ENCODE results near the gene DIS3L2. TPM values are rescaled to one million over a fixed set of nuclear protein-coding genes. Genes with fewer than 3 reads are reported as not detected.
"Not testable (repeated sequence)": the region's sequence is repeated elsewhere in the genome, so short reads cannot be mapped to it uniquely, and the experiment has no call there.

The DIS3L2 gene
- total and polyA plus RNA-seq, 5 donors from 2014 or later, result 10.9 to 76.9 (median 21.0) TPM

- H3K27me3 Mint-ChIP-seq, result peaks cover 8% of the 10 kb centered on the region
- Histone ChIP-seq H3K27ac (ENCODE audit: insufficient read depth, low read length, poor library complexity, severe bottlenecking) (no peak overlapping the region), H3K27me3 (ENCODE audit: control insufficient read depth, insufficient read depth, low read length) (no peaks in the 10 kb centered on the region), H3K9me3 (ENCODE audit: control insufficient read depth in 2 of 2, low read length in 2 of 2) (no peaks in the 10 kb centered on the region), H3K4me3 (ENCODE audit: low read depth, low read length) (no peak overlapping the region), H3K4me1 (ENCODE audit: control insufficient read depth, insufficient read depth, low read length, poor library complexity, severe bottlenecking) (peaks cover under 1% of the 10 kb centered on the region), H3K36me3 (ENCODE audit: control insufficient read depth, insufficient read depth, low read length) (no peaks in the 10 kb centered on the region)
- no peak overlapping the region for H3K27ac Mint-ChIP-seq
- H3K36me3 Mint-ChIP-seq, result no peaks in the 10 kb centered on the region
- no peak overlapping the region for H3K4me3 Mint-ChIP-seq
- DNase-seq (no peak), ATAC-seq (ENCODE audit: low read depth in 2 of 2) (no peak)
- no peaks in the 10 kb centered on the region for H3K9me3 Mint-ChIP-seq
- H3K4me1 Mint-ChIP-seq, result peaks cover 0 to 9% (median 2%) of the 10 kb centered on the region in 4 donors
Observed at GRCh38 chr2:232369126-232369951, 407.8 kb downstream of the DIS3L2 start.

DNA sequence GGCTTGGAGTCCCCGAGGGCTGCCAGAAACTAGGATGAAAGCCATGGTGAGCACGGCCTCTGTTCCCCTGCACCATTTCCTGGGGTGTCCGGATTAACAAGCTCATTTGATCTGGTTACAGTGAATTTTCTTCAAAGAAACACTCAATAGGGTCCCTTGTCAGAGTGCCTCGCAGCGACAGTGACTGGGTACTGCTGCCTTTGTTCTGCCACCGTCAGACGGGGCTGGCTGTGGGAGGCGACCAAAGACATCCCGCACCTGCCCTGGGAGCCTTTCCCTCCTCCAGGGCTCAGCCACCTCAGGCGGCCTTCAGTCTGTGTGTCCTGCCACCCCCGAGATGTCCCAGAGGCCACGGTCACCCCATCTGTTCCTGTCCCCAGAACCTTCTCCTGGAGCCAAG, 408.5 kb downstream of the DIS3L2 start:
- H3K4me3 ChIP-seq (ENCODE audit: low read depth, low read length); H3K27ac Mint-ChIP-seq; H3K27me3 ChIP-seq (ENCODE audit: control insufficient read depth, insufficient read depth, low read length); H3K9me3 ChIP-seq (ENCODE audit: control insufficient read depth in 2 of 2, low read length in 2 of 2); H3K4me1 ChIP-seq (ENCODE audit: control insufficient read depth, insufficient read depth, low read length, poor library complexity, severe bottlenecking); DNase-seq; ATAC-seq (ENCODE audit: low read depth in 2 of 2); H3K4me1 Mint-ChIP-seq; H3K27ac ChIP-seq (ENCODE audit: insufficient read depth, low read length, poor library complexity, severe bottlenecking); H3K9me3 Mint-ChIP-seq; H3K36me3 ChIP-seq (ENCODE audit: control insufficient read depth, insufficient read depth, low read length); H3K4me3 Mint-ChIP-seq; H3K36me3 Mint-ChIP-seq: not testable (repeated sequence)
- peaks cover 11% of the 10 kb centered on the region for H3K27me3 Mint-ChIP-seq

- H3K9me3 ChIP-seq (ENCODE audit: control insufficient read depth in 2 of 2, low read length in 2 of 2), result no peaks in the 10 kb centered on the region
- Mint-ChIP-seq H3K36me3 (no peaks in the 10 kb centered on the region), H3K9me3 (no peaks in the 10 kb centered on the region), H3K4me1 (peaks cover 0 to 6% (median 0%) of the 10 kb centered on the region in 4 donors), H3K4me3 (no peak overlapping the region), H3K27me3 (peaks cover 11% of the 10 kb centered on the region), H3K27ac (no peak overlapping the region)
- no peaks in the 10 kb centered on the region for H3K27me3 ChIP-seq (ENCODE audit: control insufficient read depth, insufficient read depth, low read length)
- no peak overlapping the region for H3K4me3 ChIP-seq (ENCODE audit: low read depth, low read length)
- H3K4me1 ChIP-seq (ENCODE audit: control insufficient read depth, insufficient read depth, low read length, poor library complexity, severe bottlenecking), result no peaks in the 10 kb centered on the region
- no peak overlapping the region for H3K27ac ChIP-seq (ENCODE audit: insufficient read depth, low read length, poor library complexity, severe bottlenecking)
- DNase-seq, result no peak
- no peak for ATAC-seq (ENCODE audit: low read depth in 2 of 2)
- H3K36me3 ChIP-seq (ENCODE audit: control insufficient read depth, insufficient read depth, low read length), result no peaks in the 10 kb centered on the region
Observed at GRCh38 chr2:232372231-232373208, 411.0 kb downstream of the DIS3L2 start.

- Histone ChIP-seq H3K36me3 (ENCODE audit: control insufficient read depth, insufficient read depth, low read length) (no peaks in the 10 kb centered on the region), H3K27me3 (ENCODE audit: control insufficient read depth, insufficient read depth, low read length) (no peaks in the 10 kb centered on the region), H3K4me3 (ENCODE audit: low read depth, low read length) (no peak overlapping the region), H3K4me1 (ENCODE audit: control insufficient read depth, insufficient read depth, low read length, poor library complexity, severe bottlenecking) (no peaks in the 10 kb centered on the region), H3K27ac (ENCODE audit: insufficient read depth, low read length, poor library complexity, severe bottlenecking) (no peak overlapping the region), H3K9me3 (ENCODE audit: control insufficient read depth in 2 of 2, low read length in 2 of 2) (no peaks in the 10 kb centered on the region)
- H3K36me3 Mint-ChIP-seq, result no peaks in the 10 kb centered on the region
- H3K9me3 Mint-ChIP-seq, result no peaks in the 10 kb centered on the region
- peaks cover 11% of the 10 kb centered on the region for H3K27me3 Mint-ChIP-seq
- H3K4me3 Mint-ChIP-seq, result no peak overlapping the region
- DNase-seq (no peak), ATAC-seq (ENCODE audit: low read depth in 2 of 2) (no peak)
- no peak overlapping the region for H3K27ac Mint-ChIP-seq
- peaks cover 0 to 6% (median 0%) of the 10 kb centered on the region in 4 donors for H3K4me1 Mint-ChIP-seq
Observed at GRCh38 chr2:232374356-232374755, 412.8 kb downstream of the DIS3L2 start.

GRCh38 chr2:232375164-232375563, 413.7 kb downstream of the DIS3L2 start:
- H3K4me1 ChIP-seq (ENCODE audit: control insufficient read depth, insufficient read depth, low read length, poor library complexity, severe bottlenecking), result no peaks in the 10 kb centered on the region
- Mint-ChIP-seq H3K4me3 (no peak overlapping the region), H3K36me3 (no peaks in the 10 kb centered on the region), H3K27me3 (peaks cover 11% of the 10 kb centered on the region), H3K9me3 (no peaks in the 10 kb centered on the region), H3K4me1 (peaks cover 0 to 6% (median 0%) of the 10 kb centered on the region in 4 donors), H3K27ac (no peak overlapping the region)
- no peak overlapping the region for H3K4me3 ChIP-seq (ENCODE audit: low read depth, low read length)
- H3K36me3 ChIP-seq (ENCODE audit: control insufficient read depth, insufficient read depth, low read length), result no peaks in the 10 kb centered on the region
- no peak for ATAC-seq (ENCODE audit: low read depth in 2 of 2)
- no peak overlapping the region for H3K27ac ChIP-seq (ENCODE audit: insufficient read depth, low read length, poor library complexity, severe bottlenecking)
- H3K9me3 ChIP-seq (ENCODE audit: control insufficient read depth in 2 of 2, low read length in 2 of 2), result no peaks in the 10 kb centered on the region
- no peaks in the 10 kb centered on the region for H3K27me3 ChIP-seq (ENCODE audit: control insufficient read depth, insufficient read depth, low read length)
- DNase-seq, result no peak

GRCh38 chr2:232376260-232376659, 414.7 kb downstream of the DIS3L2 start:
- no peak overlapping the region for H3K27ac ChIP-seq (ENCODE audit: insufficient read depth, low read length, poor library complexity, severe bottlenecking)
- H3K36me3 ChIP-seq (ENCODE audit: control insufficient read depth, insufficient read depth, low read length), result no peaks in the 10 kb centered on the region
- Mint-ChIP-seq H3K27me3 (peaks cover 7% of the 10 kb centered on the region), H3K27ac (no peak overlapping the region), H3K36me3 (no peaks in the 10 kb centered on the region), H3K4me1 (peaks cover 0 to 6% (median 0%) of the 10 kb centered on the region in 4 donors), H3K4me3 (no peak overlapping the region), H3K9me3 (no peaks in the 10 kb centered on the region)
- no peak overlapping the region for H3K4me3 ChIP-seq (ENCODE audit: low read depth, low read length)
- DNase-seq, result no peak
- ATAC-seq (ENCODE audit: low read depth in 2 of 2), result no peak
- no peaks in the 10 kb centered on the region for H3K4me1 ChIP-seq (ENCODE audit: control insufficient read depth, insufficient read depth, low read length, poor library complexity, severe bottlenecking)
- H3K9me3 ChIP-seq (ENCODE audit: control insufficient read depth in 2 of 2, low read length in 2 of 2), result no peaks in the 10 kb centered on the region
- no peaks in the 10 kb centered on the region for H3K27me3 ChIP-seq (ENCODE audit: control insufficient read depth, insufficient read depth, low read length)

DNA sequence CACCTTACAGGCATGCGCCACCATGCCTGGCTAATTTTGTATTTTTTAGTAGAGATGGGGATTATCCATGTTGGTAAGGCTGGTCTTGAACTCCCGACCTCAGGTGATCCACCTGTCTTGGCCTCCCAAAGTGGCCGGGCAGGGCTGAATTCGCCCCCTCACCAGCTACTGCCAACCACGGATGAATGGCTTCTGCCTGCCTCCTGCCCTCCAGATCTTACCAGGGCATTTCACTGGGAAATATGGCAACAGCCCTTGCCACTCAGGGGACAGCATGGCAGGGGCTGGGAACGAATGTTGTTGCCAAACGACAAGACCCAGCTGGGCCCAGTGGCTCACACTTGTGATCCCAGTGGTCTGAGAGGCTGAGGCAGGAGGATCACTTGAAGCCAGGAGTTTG, 415.2 kb downstream of the DIS3L2 start:
- no peaks in the 10 kb centered on the region for H3K36me3 Mint-ChIP-seq
- H3K9me3 Mint-ChIP-seq, result no peaks in the 10 kb centered on the region
- ATAC-seq (ENCODE audit: low read depth in 2 of 2) (no peak), DNase-seq (no peak)
- Histone ChIP-seq H3K9me3 (ENCODE audit: control insufficient read depth in 2 of 2, low read length in 2 of 2) (no peaks in the 10 kb centered on the region), H3K4me1 (ENCODE audit: control insufficient read depth, insufficient read depth, low read length, poor library complexity, severe bottlenecking) (no peaks in the 10 kb centered on the region), H3K27ac (ENCODE audit: insufficient read depth, low read length, poor library complexity, severe bottlenecking) (no peak overlapping the region), H3K27me3 (ENCODE audit: control insufficient read depth, insufficient read depth, low read length) (no peaks in the 10 kb centered on the region), H3K4me3 (ENCODE audit: low read depth, low read length) (no peak overlapping the region), H3K36me3 (ENCODE audit: control insufficient read depth, insufficient read depth, low read length) (no peaks in the 10 kb centered on the region)
- H3K27ac Mint-ChIP-seq, result no peak overlapping the region
- H3K4me1 Mint-ChIP-seq, result peaks cover 0 to 6% (median 0%) of the 10 kb centered on the region in 4 donors
- H3K4me3 Mint-ChIP-seq, result no peak overlapping the region
- peaks cover 7% of the 10 kb centered on the region for H3K27me3 Mint-ChIP-seq

Data from CD4-positive, CD25-positive, alpha-beta regulatory T cell (primary cell).